Measurements from ENCODE around the gene MOBP.

The MOBP gene

GRCh38 chr3:39491733-39492350, 24.4 kb downstream of the MOBP start (continued):
- TF ChIP-seq HOXC10 (CRISPR knock-in tag; IDR thresholded peaks at IDR 0.05) (no peak), ZNF792 (tag by site-specific recombination; IDR thresholded peaks at IDR 0.05) (no peak), ZFP41 (tag by site-specific recombination; IDR thresholded peaks at IDR 0.05; ENCODE audit: borderline replicate concordance) (no peak), ZNF19 (tag by site-specific recombination; IDR thresholded peaks at IDR 0.05; ENCODE audit: low read depth) (no peak), ZFHX2 (tag by site-specific recombination; conservative IDR thresholded peaks at IDR 0.05) (no peak), ZNF426 (tag by site-specific recombination; IDR thresholded peaks at IDR 0.05) (no peak), MEIS1 (CRISPR knock-in tag; IDR thresholded peaks at IDR 0.05; ENCODE audit: borderline replicate concordance) (no peak), ZNF704 (tag by site-specific recombination; IDR thresholded peaks at IDR 0.05) (no peak)

GRCh38 chr3:39494781-39495180, 27.3 kb downstream of the MOBP start:
- ChIA-PET POLR2A (no interaction called here), CTCF (no interaction called here)
- Histone ChIP-seq H3K4me1 (ENCODE audit: control insufficient read depth, insufficient read depth, low read length) (no peaks in the 10 kb centered on the region), H3K27ac (ENCODE audit: extremely low read depth, low read depth, low read length) (no peak overlapping the region), H3K36me3 (ENCODE audit: control insufficient read depth in 2 of 2, insufficient read depth in 1 of 2, low read length in 2 of 2) (no peaks in the 10 kb centered on the region), H3K9me3 (ENCODE audit: control insufficient read depth, insufficient read depth, low read depth, low read length) (no peaks in the 10 kb centered on the region), H3K4me3 (ENCODE audit: low read depth, low read length) (no peak overlapping the region)
- TF ChIP-seq ZSCAN23 (tag by site-specific recombination; IDR thresholded peaks at IDR 0.05) (no peak), ZNF837 (tag by site-specific recombination; IDR thresholded peaks at IDR 0.05) (no peak), ZNF292 (tag by site-specific recombination; IDR thresholded peaks at IDR 0.05; ENCODE audit: borderline replicate concordance, low read depth) (no peak), ZBTB44 (tag by site-specific recombination; IDR thresholded peaks at IDR 0.05) (no peak), ZEB2 (tag by site-specific recombination; IDR thresholded peaks at IDR 0.05) (no peak), EGR2 (tag by site-specific recombination; IDR thresholded peaks at IDR 0.05; ENCODE audit: low read depth) (no peak), PRDM4 (tag by site-specific recombination; IDR thresholded peaks at IDR 0.05) (no peak), ZNF792 (tag by site-specific recombination; IDR thresholded peaks at IDR 0.05) (no peak), ZNF670 (tag by site-specific recombination; IDR thresholded peaks at IDR 0.05; ENCODE audit: low read depth) (no peak), ZNF140 (tag by site-specific recombination; IDR thresholded peaks at IDR 0.05) (no peak), ZIC2 (tag by site-specific recombination; IDR thresholded peaks at IDR 0.05) (no peak), INSM2 (tag by site-specific recombination; IDR thresholded peaks at IDR 0.05) (no peak), ZNF629 (tag by site-specific recombination; IDR thresholded peaks at IDR 0.05) (no peak), ZNF404 (tag by site-specific recombination; IDR thresholded peaks at IDR 0.05) (no peak), ZNF155 (tag by site-specific recombination; IDR thresholded peaks at IDR 0.05) (no peak), ZNF211 (tag by site-specific recombination; IDR thresholded peaks at IDR 0.05; ENCODE audit: low read depth) (no peak), ZSCAN18 (tag by site-specific recombination; IDR thresholded peaks at IDR 0.05) (no peak), ZNF146 (tag by site-specific recombination; IDR thresholded peaks at IDR 0.05) (no peak), ZNF548 (tag by site-specific recombination; IDR thresholded peaks at IDR 0.05) (no peak)

Data from HEK293 (cell line).